Heart left ventricle (tissue), 13 donors: ENCODE results near the gene BNC2.

Experiments
- POLR2A ChIP-seq, 2 donors: fragments of 450-650 bp; IDR thresholded peaks; one replicate each; pipeline ENCODE4 v1.6.1; 2017; ENCODE audit warnings: antibody characterized with exemption in 2 of 2, mild to moderate bottlenecking in 2 of 2, moderate library complexity in 2 of 2
- TF ChIP-seq, protein P1 (sequence below), 12 donors: fragments of 200-600 bp; sonication (generic) in 4 of 12; IDR thresholded peaks; one replicate each; pipeline versions ENCODE4 v1.5.0 to v1.8.0; 2018 to 2022; ENCODE audit warnings: antibody characterized with exemption in 12 of 12, mild to moderate bottlenecking in 5 of 12
- donor health status: ischemic (EF 13 %, LVEDD 7.1; RV severe dilation, severe dysfunction).
- donor health status: DM: no; HTN: yes; CAD: no.
- donor health status: DM: no; HTN: no; CAD: no.
- donor health status: ischemic (EF 25% LVEDD 6.9; RV normal size, moderate dysfunction).
- donor health status: ischemic (EF 25% LVEDD 5.7; RV mildly dilated, moderate dysfunction).
- donor health status: ischemic (EF 35%, LVEDD 5.7; RV mildly dilated, moderate dysfunction).
- donor health status: nonischemic (EF 11% LVEDD 7.7; RV severe dilation, severe dysfunction).
- donor health status: DM: yes; HTN: yes; CAD: no.
- donor health status: PGD.
- donor health status: ischemic (EF 29% LVEDD 5.4; RV normal size, mild dysfunction).
- donor health status: nonischemic (EF 23%, LVEDD 6.1; RV moderate dilation, normal function).

DNA sequence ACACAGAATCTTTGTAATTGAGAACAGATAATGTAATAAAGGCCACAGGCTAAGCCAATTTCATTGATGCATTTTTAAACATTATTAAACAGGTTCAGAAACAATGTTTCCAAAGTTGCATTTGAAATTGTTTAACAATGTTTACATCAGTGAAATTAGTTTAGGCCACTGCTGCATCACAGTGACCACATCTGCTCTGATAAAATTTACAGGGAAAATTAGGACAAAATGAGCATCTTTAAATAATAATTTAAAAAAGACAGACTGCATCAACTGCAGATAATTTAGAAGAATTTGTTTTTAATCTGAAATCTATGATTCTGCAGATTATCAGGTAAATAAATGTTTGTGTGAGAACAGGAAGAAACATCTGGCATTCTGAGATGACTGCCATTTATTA, 420.4 kb downstream of the BNC2 start:
- TF ChIP-seq, protein P1, sequence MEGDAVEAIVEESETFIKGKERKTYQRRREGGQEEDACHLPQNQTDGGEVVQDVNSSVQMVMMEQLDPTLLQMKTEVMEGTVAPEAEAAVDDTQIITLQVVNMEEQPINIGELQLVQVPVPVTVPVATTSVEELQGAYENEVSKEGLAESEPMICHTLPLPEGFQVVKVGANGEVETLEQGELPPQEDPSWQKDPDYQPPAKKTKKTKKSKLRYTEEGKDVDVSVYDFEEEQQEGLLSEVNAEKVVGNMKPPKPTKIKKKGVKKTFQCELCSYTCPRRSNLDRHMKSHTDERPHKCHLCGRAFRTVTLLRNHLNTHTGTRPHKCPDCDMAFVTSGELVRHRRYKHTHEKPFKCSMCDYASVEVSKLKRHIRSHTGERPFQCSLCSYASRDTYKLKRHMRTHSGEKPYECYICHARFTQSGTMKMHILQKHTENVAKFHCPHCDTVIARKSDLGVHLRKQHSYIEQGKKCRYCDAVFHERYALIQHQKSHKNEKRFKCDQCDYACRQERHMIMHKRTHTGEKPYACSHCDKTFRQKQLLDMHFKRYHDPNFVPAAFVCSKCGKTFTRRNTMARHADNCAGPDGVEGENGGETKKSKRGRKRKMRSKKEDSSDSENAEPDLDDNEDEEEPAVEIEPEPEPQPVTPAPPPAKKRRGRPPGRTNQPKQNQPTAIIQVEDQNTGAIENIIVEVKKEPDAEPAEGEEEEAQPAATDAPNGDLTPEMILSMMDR (IDR thresholded peaks at IDR 0.05), result no peak
- TF ChIP-seq POLR2A (IDR thresholded peaks at IDR 0.05), result no peak
